NB4 (cell line): Measurements from ENCODE around the gene PARK7.

Experiments used
- DNase-seq: peaks from one replicate; pipeline ENCODE4 v3.0.0; 2010; ENCODE audit warnings: low read depth
- H3K4me3 ChIP-seq: one replicate; pipeline ENCODE4 v1.5.1; 2011; ENCODE audit warnings: mild to moderate bottlenecking, low read depth, low read length, moderate library complexity
- MYC ChIP-seq: IDR thresholded peaks from 2 replicates; pipeline ENCODE4 v1.6.1; 2011; ENCODE audit warnings: low read depth, low read length
- POLR2A ChIP-seq: IDR thresholded peaks from 2 replicates; pipeline ENCODE4 v1.6.1; 2011; ENCODE audit warnings: mild to moderate bottlenecking; ENCODE audit not compliant: insufficient read length; ENCODE audit errors: extremely low read depth
- TF ChIP-seq, protein P1 (sequence below): IDR thresholded peaks from one replicate; pipeline ENCODE4 v1.5.1; 2012; ENCODE audit warnings: low read depth, low read length
- TF ChIP-seq, protein P2 (sequence below): IDR thresholded peaks from 2 replicates; pipeline ENCODE4 v1.6.1; 2011; ENCODE audit warnings: low read depth, low read length

The PARK7 gene

DNA sequence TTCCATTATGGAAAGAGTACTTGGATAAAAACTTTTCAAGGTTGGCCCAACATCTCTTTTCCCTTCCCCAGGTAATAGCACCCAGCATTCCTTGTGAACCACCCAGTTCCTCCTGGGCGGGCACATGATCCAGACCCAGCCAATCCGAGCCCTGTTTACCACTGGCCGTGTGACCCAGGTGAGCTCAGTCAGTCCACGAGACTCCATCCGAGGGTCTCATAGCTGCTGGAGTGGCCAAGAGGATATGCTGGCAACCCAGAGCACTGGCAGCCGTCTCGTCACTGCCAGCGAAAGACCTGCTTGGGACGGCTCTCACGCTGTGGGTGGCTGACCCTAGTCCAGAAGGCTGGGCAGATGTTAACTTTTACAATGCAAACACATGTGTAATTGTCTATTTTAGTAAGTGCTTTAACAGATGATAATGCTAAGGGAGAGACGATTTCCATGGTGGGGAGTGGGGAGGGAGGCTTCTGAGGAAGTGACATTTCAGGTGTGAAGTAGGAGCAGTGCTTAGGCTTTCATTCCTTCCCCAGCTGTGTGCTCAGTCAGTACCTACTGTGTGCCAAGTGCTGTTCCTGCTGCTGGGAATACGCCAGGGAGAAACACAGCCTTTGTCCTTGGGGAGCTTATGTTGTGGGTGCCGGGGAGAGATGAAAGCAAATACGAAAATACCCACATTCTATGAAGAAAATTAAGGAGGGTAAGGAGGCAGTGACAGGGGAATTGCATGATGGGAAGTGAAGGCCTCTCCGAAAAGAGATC, 24.5 kb downstream of the PARK7 start:
- TF ChIP-seq, protein P1, sequence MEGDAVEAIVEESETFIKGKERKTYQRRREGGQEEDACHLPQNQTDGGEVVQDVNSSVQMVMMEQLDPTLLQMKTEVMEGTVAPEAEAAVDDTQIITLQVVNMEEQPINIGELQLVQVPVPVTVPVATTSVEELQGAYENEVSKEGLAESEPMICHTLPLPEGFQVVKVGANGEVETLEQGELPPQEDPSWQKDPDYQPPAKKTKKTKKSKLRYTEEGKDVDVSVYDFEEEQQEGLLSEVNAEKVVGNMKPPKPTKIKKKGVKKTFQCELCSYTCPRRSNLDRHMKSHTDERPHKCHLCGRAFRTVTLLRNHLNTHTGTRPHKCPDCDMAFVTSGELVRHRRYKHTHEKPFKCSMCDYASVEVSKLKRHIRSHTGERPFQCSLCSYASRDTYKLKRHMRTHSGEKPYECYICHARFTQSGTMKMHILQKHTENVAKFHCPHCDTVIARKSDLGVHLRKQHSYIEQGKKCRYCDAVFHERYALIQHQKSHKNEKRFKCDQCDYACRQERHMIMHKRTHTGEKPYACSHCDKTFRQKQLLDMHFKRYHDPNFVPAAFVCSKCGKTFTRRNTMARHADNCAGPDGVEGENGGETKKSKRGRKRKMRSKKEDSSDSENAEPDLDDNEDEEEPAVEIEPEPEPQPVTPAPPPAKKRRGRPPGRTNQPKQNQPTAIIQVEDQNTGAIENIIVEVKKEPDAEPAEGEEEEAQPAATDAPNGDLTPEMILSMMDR, result no peak
- no peak for TF ChIP-seq MYC
- TF ChIP-seq, protein P2, sequence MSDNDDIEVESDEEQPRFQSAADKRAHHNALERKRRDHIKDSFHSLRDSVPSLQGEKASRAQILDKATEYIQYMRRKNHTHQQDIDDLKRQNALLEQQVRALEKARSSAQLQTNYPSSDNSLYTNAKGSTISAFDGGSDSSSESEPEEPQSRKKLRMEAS, result no peak
- no peak for TF ChIP-seq POLR2A
- DNase-seq, result no peak
- no peak overlapping the region for H3K4me3 ChIP-seq

DNA sequence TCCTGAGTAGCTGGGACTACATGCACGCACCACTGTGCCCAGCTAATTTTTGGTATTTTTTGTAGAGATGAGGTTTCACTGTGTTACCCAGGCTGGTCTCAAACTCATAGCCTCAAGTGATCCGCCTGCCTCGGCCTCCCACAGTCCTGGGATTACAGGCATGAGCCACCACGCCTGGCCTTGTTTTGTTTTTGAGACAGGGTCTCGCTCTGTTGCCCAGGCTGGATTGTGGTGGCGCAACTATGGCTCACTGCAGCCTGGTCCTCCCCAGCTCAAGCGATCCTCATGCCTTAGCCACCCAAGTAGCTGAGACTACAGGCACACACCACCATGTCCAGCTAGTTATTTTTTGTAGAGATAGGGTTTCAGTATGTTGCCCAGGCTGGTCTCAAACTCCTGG, 26.0 kb downstream of the PARK7 start:
- DNase-seq, result no peak
- H3K4me3 ChIP-seq, result no peak overlapping the region
- TF ChIP-seq POLR2A (no peak), MYC (no peak)
- TF ChIP-seq, protein P1, result no peak
- TF ChIP-seq, protein P2, result no peak

DNA sequence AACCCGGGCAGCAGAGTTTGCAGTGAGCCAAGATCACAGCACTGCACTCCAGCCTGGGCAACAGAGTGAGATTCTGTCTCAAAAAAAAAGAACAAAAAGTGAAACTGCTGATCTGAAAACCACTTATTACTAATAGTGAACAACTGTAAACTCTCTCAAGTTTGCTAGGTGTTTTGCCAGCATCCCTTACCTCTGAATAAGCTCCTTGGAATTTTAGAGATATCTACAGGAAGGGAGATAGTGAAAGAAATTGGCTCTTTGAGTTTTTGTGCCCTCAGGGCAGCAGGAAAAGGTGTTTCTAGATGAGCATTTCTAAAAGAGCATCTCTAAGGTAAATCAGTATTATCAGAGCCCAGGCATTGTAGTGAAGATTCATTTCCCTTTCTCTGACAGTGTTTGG, 27.1 kb downstream of the PARK7 start:
- no peak for DNase-seq
- H3K4me3 ChIP-seq, result no peak overlapping the region
- no peak for TF ChIP-seq POLR2A

DNA sequence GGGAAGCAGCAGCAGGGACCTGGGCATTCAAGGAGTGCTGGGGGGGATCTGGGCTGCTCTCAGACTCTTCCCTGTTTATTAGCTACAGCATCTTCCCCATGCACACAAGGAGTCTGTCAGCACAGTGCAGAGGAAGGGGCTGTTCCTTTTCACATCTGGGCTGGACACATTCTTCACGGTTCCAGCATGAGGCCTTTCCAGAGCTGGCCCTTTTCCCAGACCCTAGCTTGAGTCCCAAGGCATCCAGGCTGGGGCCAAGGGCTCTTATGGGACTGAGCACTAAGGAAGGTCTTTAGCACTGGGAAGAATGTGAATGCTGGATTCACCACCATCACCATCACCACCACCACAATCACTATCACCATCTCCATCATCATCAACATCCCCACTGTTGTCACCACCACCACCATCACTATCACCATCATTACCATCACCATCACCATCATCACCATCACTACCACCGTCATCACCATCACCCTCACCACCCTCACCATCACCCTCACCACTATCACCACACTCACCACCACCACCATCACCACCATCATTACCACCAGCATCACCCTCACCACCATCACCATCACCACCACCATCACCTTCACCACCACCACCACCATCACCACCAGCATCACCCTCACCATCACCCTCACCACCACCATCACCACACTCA, 28.4 kb downstream of the PARK7 start:
- DNase-seq, result no peak
- H3K4me3 ChIP-seq, result no peak overlapping the region
- TF ChIP-seq MYC (no peak), POLR2A (no peak)
- TF ChIP-seq, protein P2, result no peak
- TF ChIP-seq, protein P1, result no peak

DNA sequence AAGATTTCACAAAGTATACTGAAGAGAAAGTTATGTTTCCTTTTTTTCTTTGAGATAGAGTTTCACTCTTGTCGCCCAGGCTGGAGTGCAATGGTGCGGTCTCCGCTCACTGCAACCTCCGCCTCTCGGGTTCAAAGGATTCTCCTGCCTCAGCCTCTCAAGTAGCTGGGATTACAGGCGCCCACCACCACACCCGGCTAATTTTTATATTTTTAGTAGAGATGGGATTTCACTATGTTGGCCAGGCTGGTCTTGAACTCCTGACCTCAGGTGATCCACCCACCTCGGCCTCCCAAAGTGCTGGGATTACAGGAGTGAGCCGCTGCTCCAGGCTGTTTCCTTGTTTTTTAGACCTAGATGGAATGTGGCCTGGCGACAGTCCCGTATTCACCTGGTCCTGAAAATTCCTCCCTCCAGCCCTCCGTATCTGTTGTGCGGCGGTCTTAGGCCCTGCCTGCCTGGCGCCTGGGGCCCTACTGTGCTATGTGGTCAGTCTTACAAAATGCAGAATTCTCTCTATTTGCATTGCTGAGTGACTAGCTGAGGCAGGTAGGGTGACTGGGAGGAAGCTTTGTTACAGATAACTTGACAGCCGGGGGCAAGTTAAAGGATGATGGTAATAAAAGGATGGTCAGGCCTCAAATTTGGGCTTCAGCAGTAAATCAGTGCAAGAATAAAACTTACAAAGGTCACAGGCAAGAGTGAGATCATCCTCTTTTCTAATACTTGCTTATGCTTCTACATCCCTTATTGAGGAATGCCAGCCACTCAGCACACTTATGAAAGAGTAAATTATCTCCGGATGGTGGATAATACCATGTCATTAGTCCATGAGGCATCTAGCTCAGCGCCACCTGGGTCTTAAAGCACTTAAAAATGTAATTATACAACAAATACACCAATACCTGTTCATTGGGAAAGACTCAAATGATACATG, 30.3 kb downstream of the PARK7 start:
- no peak for TF ChIP-seq POLR2A
- no peak for DNase-seq
- no peak overlapping the region for H3K4me3 ChIP-seq

DNA sequence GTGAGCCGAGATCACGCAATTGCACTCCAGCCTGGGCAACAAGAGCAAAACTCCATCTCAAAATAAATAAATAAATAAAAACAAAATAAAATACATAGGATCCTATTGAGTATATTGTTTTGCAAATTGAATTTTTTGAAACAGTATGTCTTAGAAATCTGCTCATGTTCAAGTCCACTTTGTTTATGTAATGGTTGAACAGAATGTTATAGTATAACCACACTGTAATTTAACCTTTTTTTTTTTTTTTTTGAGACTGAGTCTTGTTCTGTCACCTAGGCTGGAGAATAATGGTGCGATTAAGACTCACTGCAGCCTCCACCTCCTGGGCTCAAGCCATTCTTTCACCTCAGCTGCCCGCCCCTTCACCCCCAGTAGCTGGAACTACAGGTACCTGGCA, 31.4 kb downstream of the PARK7 start:
- H3K4me3 ChIP-seq, result no peak overlapping the region
- TF ChIP-seq, protein P2, result no peak
- no peak for TF ChIP-seq MYC
- TF ChIP-seq, protein P1, result no peak
- no peak for TF ChIP-seq POLR2A
- no peak for DNase-seq
